ENCODE data around the gene FRY.

DNA sequence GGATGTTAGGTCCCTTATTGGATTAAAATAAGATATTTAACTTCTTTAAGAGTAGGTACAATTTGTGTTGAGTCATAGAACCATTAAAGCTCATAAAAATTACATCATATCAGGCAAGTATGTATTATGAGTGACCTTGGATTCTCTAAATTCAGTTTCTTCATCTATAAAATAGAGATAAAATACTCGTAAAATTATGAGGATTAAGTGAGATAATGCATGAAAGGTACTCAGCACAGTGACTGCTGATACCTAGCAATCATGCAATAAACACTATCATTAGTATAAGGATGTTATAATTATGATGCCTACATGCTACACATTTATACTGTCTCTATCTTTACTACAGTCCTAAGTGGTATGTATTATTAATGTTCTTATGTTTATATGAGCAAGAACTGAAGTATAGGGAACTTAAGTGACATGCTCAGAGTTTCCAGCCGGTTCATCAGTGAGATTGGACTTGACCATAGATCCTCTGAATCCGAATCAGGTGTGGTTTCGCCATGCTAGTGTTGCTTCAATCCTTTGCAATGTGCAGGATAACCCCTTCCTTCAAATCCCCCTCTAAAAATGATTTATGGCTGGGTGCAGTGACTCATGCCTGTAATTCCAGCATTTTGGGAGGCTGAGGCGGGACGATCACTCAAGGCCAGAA, 22.9 kb upstream of the FRY start:
- TF ChIP-seq POLR2AphosphoS5 (IDR thresholded peaks at IDR 0.05) (no peak), POLR2A (IDR thresholded peaks at IDR 0.05) (no peak)
- TF ChIP-seq, protein P1, sequence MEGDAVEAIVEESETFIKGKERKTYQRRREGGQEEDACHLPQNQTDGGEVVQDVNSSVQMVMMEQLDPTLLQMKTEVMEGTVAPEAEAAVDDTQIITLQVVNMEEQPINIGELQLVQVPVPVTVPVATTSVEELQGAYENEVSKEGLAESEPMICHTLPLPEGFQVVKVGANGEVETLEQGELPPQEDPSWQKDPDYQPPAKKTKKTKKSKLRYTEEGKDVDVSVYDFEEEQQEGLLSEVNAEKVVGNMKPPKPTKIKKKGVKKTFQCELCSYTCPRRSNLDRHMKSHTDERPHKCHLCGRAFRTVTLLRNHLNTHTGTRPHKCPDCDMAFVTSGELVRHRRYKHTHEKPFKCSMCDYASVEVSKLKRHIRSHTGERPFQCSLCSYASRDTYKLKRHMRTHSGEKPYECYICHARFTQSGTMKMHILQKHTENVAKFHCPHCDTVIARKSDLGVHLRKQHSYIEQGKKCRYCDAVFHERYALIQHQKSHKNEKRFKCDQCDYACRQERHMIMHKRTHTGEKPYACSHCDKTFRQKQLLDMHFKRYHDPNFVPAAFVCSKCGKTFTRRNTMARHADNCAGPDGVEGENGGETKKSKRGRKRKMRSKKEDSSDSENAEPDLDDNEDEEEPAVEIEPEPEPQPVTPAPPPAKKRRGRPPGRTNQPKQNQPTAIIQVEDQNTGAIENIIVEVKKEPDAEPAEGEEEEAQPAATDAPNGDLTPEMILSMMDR (IDR thresholded peaks at IDR 0.05), result no peak
